WI38 (cell line): Measurements from ENCODE around the gene PRKD1.
"Not testable (repeated sequence)": the region's sequence is repeated elsewhere in the genome, so short reads cannot be mapped to it uniquely, and the experiment has no call there.

Experiments
- H3K4me3 ChIP-seq: 2 replicates; pipeline ENCODE4 v1.5.1; 2011; ENCODE audit warnings: low read depth, mild to moderate bottlenecking, control low read depth, low read length
- CTCF ChIP-seq: IDR thresholded peaks from 2 replicates; pipeline ENCODE4 v1.5.1; 2012; ENCODE audit warnings: low read depth, mild to moderate bottlenecking, control low read depth, low read length

Gene PRKD1

GRCh38 chr14:29885988-29886387 is 41.7 kb downstream of the PRKD1 start:
- no peak overlapping the region for H3K4me3 ChIP-seq
- no peak for TF ChIP-seq CTCF

DNA sequence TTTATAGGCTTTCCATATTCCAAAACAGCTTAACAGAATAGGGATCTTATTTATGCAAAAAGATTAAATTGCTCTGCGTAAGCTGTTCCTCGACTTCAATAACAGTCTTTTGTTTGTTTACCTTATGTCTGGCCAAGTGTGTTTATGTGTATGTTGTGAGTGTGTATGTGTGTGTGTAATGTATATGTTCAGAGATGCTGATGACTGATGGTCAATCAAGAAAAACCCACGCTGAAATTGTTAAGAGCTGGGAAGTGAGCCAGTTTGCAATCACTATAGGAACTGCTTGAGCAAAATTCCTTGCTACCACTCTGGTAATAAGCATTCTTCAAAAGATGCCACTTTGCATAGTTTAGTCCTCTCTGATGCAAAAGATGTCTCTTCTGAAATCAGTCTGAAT is 59.6 kb downstream of the PRKD1 start:
- no peak overlapping the region for H3K4me3 ChIP-seq
- TF ChIP-seq CTCF, result no peak

GRCh38 chr14:29865299-29865698 is 62.3 kb downstream of the PRKD1 start:
- no peak overlapping the region for H3K4me3 ChIP-seq
- no peak for TF ChIP-seq CTCF

DNA sequence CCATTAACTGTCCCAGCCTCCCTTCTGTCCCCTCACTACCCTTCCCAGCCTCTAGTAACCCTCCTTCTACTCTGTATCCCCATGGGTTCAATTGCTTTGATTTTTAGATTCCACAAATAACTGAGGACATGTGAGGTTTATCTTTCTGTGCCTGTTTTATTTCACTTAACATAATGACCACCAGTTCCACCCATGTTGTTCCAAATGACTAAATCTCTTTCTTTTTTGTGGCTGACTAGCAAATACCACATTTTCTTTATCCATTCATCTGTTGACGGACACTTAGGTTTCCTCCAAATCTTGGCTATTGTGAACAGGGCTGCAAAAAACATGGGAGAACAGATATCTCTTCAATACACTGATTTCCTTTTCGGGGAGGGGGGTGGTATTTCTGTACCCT is 65.7 kb downstream of the PRKD1 start:
- H3K4me3 ChIP-seq, result no peak overlapping the region
- no peak for TF ChIP-seq CTCF

GRCh38 chr14:29858299-29858698 is 69.3 kb downstream of the PRKD1 start:
- no peak for TF ChIP-seq CTCF
- no peak overlapping the region for H3K4me3 ChIP-seq

- H3K4me3 ChIP-seq, result no peak overlapping the region
- TF ChIP-seq CTCF, result no peak
Observed at GRCh38 chr14:29857551-29857950, 70.1 kb downstream of the PRKD1 start.

GRCh38 chr14:29856516-29856915 is 71.1 kb downstream of the PRKD1 start:
- no peak for TF ChIP-seq CTCF
- no peak overlapping the region for H3K4me3 ChIP-seq

DNA sequence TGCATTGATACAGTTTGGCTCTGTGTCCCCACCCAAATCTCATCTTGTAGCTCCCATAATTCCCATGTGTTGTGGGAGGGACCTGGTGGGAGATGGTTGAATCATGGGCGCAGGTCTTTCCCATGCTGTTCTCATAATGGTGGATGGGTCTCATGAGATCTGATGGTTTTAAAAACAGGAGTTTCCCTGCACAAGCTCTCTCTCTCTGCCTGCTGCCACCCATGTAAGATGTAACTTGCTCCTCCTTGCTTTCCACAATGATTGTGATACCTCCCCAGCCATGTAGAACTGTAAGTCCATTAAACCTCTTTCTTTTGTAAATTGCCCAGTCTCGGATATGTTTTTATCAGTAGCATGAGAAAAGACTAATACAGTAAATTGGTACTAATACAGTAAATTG is 74.0 kb downstream of the PRKD1 start:
- not testable (repeated sequence) for H3K4me3 ChIP-seq
